Gastroesophageal sphincter (tissue), 4 donors: ENCODE measurements around the gene DSG1. TPM values are rescaled to one million over a fixed set of nuclear protein-coding genes. Genes with fewer than 3 reads are reported as not detected.

Experiments
- ATAC-seq: fragments of 150-250 bp; one replicate; pipeline ENCODE4 v1.9.1; 2016; ENCODE audit warnings: mild to moderate bottlenecking, moderate library complexity
- H3K27ac ChIP-seq, 4 donors: fragments of 200-600 bp; sonication (generic) in 3 of 4; 1 replicate in 3 of 4; 2 replicates in 1 of 4; pipeline ENCODE4 v1.5.1; 2016 to 2019
- H3K27me3 ChIP-seq: fragments of 200-600 bp; sonication (generic); one replicate; pipeline ENCODE4 v1.5.1; 2019
- H3K36me3 ChIP-seq, 2 donors: fragments of 200-600 bp; sonication (generic); one replicate each; pipeline ENCODE4 v1.5.1; 2019; ENCODE audit warnings: control low read depth in 1 of 2
- H3K4me1 ChIP-seq, 3 donors: fragments of 200-600 bp; sonication (generic); 1 replicate in 2 of 3; 2 replicates in 1 of 3; pipeline ENCODE4 v1.5.1; 2016 to 2019; ENCODE audit warnings: control low read depth in 2 of 3
- H3K4me3 ChIP-seq, 2 donors: fragments of 200-600 bp; sonication (generic); one replicate each; pipeline ENCODE4 v1.5.1; 2019; ENCODE audit warnings: mild to moderate bottlenecking in 1 of 2, moderate library complexity in 1 of 2
- H3K9me3 ChIP-seq, 3 donors: fragments of 200-600 bp; sonication (generic); one replicate each; pipeline ENCODE4 v1.5.1; 2017 to 2019; ENCODE audit warnings: control low read depth in 2 of 3
- EP300 ChIP-seq: sonication (generic); formaldehyde crosslinking; IDR thresholded peaks from one replicate; pipeline ENCODE4 v1.6.1; 2017; ENCODE audit warnings: antibody characterized with exemption, mild to moderate bottlenecking
- POLR2A ChIP-seq, 2 donors: fragments of 450-650 bp; IDR thresholded peaks; one replicate each; pipeline ENCODE4 v1.6.1; 2017; ENCODE audit warnings: antibody characterized with exemption in 2 of 2, mild to moderate bottlenecking in 2 of 2, moderate library complexity in 1 of 2
- POLR2AphosphoS5 ChIP-seq: sonication (generic); formaldehyde crosslinking; IDR thresholded peaks from one replicate; pipeline ENCODE4 v1.6.1; 2017; ENCODE audit warnings: antibody characterized with exemption
- WGBS, 2 donors: methylation state at CpG; one replicate each; pipeline ENCODE4 v1.1.5; 2018; ENCODE audit warnings: low coverage in 1 of 2; 5-methylcytosine and 5-hydroxymethylcytosine counted together
- total RNA-seq, 4 donors: library from RNA; depleted of rRNA; stranded (reverse); fragments of >200 nt; gene quantifications; one replicate each; pipeline ENCODE4 v1.1.0, GENCODE V29; 2016
- TF ChIP-seq, protein P1 (sequence below), 4 experiments: fragments of 200-600 bp in 2 of 4; fragments of 450-650 bp in 2 of 4; sonication (generic) in 1 of 4; IDR thresholded peaks; one replicate each; pipeline ENCODE4 v1.5.1; 2017 to 2019; ENCODE audit warnings: antibody characterized with exemption in 4 of 4, mild to moderate bottlenecking in 2 of 4, moderate library complexity in 2 of 4

The DSG1 gene
- under 1 TPM in 2 of 4 donors, not detected in 2; 0.20 to 0.31 TPM for total RNA-seq

GRCh38 chr18:31317860-31318259 lies at the start of gene DSG1:
Gene DSG1 (plus strand): TSS chr18:31318160. CDS start chr18:31318301, 141 bp downstream.
- no peak within 1 kb of the TSS for H3K4me3 ChIP-seq
- H3K36me3 ChIP-seq, result no peaks in the 10 kb centered on the region
- no peak for ATAC-seq
- H3K4me1 ChIP-seq, result no peaks in the 10 kb centered on the region
- TF ChIP-seq POLR2AphosphoS5, result no peak
- no peak for TF ChIP-seq EP300
- no peak for TF ChIP-seq POLR2A (IDR thresholded peaks at IDR 0.05)
- TF ChIP-seq, protein P1, sequence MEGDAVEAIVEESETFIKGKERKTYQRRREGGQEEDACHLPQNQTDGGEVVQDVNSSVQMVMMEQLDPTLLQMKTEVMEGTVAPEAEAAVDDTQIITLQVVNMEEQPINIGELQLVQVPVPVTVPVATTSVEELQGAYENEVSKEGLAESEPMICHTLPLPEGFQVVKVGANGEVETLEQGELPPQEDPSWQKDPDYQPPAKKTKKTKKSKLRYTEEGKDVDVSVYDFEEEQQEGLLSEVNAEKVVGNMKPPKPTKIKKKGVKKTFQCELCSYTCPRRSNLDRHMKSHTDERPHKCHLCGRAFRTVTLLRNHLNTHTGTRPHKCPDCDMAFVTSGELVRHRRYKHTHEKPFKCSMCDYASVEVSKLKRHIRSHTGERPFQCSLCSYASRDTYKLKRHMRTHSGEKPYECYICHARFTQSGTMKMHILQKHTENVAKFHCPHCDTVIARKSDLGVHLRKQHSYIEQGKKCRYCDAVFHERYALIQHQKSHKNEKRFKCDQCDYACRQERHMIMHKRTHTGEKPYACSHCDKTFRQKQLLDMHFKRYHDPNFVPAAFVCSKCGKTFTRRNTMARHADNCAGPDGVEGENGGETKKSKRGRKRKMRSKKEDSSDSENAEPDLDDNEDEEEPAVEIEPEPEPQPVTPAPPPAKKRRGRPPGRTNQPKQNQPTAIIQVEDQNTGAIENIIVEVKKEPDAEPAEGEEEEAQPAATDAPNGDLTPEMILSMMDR (IDR thresholded peaks at IDR 0.05), result no peak
- H3K27me3 ChIP-seq, result no peaks in the 10 kb centered on the region
- WGBS, 2 donors, result 80 to 95% methylated on average over 1 to 2 of the region's 3 CpGs
- H3K27ac ChIP-seq, result no peak within 1 kb of the TSS
- H3K9me3 ChIP-seq, result no peaks in the 10 kb centered on the region

- no peak overlapping the region for H3K27ac ChIP-seq
- no peaks in the 10 kb centered on the region for H3K9me3 ChIP-seq
- no peak for ATAC-seq
- no peak overlapping the region for H3K4me3 ChIP-seq
- TF ChIP-seq POLR2A (IDR thresholded peaks at IDR 0.05), result no peak
- no peak for TF ChIP-seq EP300
- TF ChIP-seq POLR2AphosphoS5, result no peak
- TF ChIP-seq, protein P1 (IDR thresholded peaks at IDR 0.05), result no peak
- no peaks in the 10 kb centered on the region for H3K4me1 ChIP-seq
- no peaks in the 10 kb centered on the region for H3K36me3 ChIP-seq
- no peaks in the 10 kb centered on the region for H3K27me3 ChIP-seq
- 30 to 36% methylated on average over 1 of the region's 1 CpG for WGBS, 2 donors
These were observed 49.0 kb upstream of the DSG1 start for GRCh38 chr18:31268985-31269406.

- 51 to 65% methylated on average over 5 to 6 of the region's 6 CpGs for WGBS, 2 donors
- no peaks in the 10 kb centered on the region for H3K36me3 ChIP-seq
- H3K27ac ChIP-seq, result no peak overlapping the region
- no peak for TF ChIP-seq EP300
- no peak for TF ChIP-seq POLR2A (IDR thresholded peaks at IDR 0.05)
- TF ChIP-seq, protein P1 (IDR thresholded peaks at IDR 0.05), result no peak
- no peaks in the 10 kb centered on the region for H3K4me1 ChIP-seq
- no peaks in the 10 kb centered on the region for H3K27me3 ChIP-seq
- H3K9me3 ChIP-seq, result no peaks in the 10 kb centered on the region
- H3K4me3 ChIP-seq, result no peak overlapping the region
- ATAC-seq, result no peak
These were observed 48.4 kb upstream of the DSG1 start for GRCh38 chr18:31269566-31269965.

DNA sequence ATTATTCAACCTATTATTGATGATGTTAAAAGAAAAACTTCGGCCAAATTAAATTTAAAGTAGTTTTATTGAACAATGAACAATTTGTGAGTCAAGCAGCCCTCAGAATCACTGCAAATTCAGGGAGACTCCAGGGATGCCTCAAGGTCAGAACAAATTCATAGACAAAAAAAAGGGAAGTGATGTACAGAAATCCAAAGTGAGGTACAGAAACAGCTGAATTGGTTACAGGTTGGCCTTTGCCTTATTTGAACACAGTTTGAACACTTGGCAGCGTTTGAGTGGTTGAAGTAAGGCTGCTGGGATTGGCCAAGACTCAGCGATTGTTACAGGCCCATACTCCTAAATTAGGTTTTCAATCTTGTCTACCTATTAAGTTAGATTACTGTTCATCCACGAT lies 47.4 kb upstream of the DSG1 start:
- TF ChIP-seq POLR2A (IDR thresholded peaks at IDR 0.05), result no peak
- no peak for TF ChIP-seq EP300
- TF ChIP-seq, protein P1 (IDR thresholded peaks at IDR 0.05), result no peak
- no peak for TF ChIP-seq POLR2AphosphoS5
- Histone ChIP-seq H3K36me3 (no peaks in the 10 kb centered on the region), H3K9me3 (no peaks in the 10 kb centered on the region), H3K4me1 (peaks cover 0 to 6% (median 0%) of the 10 kb centered on the region in 3 donors), H3K27me3 (no peaks in the 10 kb centered on the region), H3K4me3 (no peak overlapping the region), H3K27ac (no peak overlapping the region)
- WGBS, 2 donors, result 76 to 90% methylated on average over 4 of the region's 4 CpGs
- no peak for ATAC-seq

DNA sequence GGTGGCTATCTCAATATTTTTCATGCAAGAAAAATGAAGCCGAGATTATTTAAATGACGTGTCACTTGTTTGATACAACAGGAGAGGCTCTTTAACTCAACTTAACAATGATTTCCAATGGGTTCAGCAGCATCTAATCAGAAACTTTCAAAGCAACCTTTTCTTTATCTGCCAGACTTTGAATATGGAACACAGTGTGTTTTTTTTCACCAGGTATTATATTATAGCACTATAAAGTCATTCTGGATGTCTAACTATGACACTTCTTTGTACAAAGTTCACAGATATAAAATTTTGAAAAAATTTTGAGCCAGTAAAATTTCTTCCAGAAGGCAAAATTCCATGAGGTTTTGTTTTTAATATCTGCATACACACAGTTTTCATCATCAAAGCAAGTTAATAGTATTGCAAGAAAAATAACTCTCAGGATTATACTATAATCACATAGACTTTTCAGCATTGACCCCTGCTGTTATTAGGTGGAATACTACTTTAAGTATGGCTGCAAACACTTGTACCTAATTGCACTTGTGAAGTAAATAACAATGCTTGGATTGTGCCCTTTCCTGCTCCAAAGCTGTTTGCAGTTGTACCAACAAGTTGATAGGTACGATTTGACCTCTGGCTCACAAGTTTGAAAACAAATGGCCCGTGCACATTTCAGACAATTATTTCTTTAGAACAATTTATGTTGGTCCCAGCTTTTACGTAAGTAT lies 44.0 kb upstream of the DSG1 start:
- Histone ChIP-seq H3K27ac (no peak overlapping the region), H3K4me3 (no peak overlapping the region), H3K4me1 (peaks cover 0 to 6% (median 0%) of the 10 kb centered on the region in 3 donors), H3K36me3 (no peaks in the 10 kb centered on the region), H3K9me3 (no peaks in the 10 kb centered on the region), H3K27me3 (no peaks in the 10 kb centered on the region)
- TF ChIP-seq EP300 (no peak), POLR2A (IDR thresholded peaks at IDR 0.05) (no peak), POLR2AphosphoS5 (no peak)
- TF ChIP-seq, protein P1 (IDR thresholded peaks at IDR 0.05), result no peak
- no peak for ATAC-seq
- WGBS, 2 donors, result 49 to 59% methylated on average over 5 of the region's 5 CpGs
